WTC11 (cell line): ENCODE measurements around the gene TMC3. TPM values are rescaled to one million over a fixed set of nuclear protein-coding genes. Genes with fewer than 3 reads are reported as not detected.

ENCODE experiments used
- ATAC-seq: fragments of 200-7000 bp; cut with Tn5 transposase; 2 replicates; pipeline ENCODE4 v1.10.0; 2021; ENCODE audit warnings: mild to moderate bottlenecking, moderate library complexity
- Bru-seq: library from RNA; stranded (reverse); fragments of 400-500 nt; gene quantifications from one replicate; lab custom pipeline; 2021; lab: Mats Ljungman, UMichigan
- CTCF ChIA-PET: fragments of 300-600 bp; sonication (Branson Sonifier 250); formaldehyde crosslinking; loops from one replicate; lab custom pipeline; 2021; ENCODE audit warnings: antibody characterized with exemption; lab: Charles Lee
- POLR2A ChIA-PET: fragments of 350-600 bp; sonication (Branson Sonifier 250); formaldehyde crosslinking; loops from one replicate; lab custom pipeline; 2021; ENCODE audit warnings: antibody characterized with exemption; lab: Charles Lee
- DNase-seq: peaks from one replicate; pipeline ENCODE4 v3.0.0; 2021; ENCODE audit warnings: low spot score
- H3K27ac Mint-ChIP-seq: 2 replicates; pipeline ENCODE4 v1.8.0; 2021; ENCODE audit warnings: mixed read lengths
- H3K27me3 Mint-ChIP-seq: 2 replicates; pipeline ENCODE4 v1.8.0; 2021; ENCODE audit warnings: low read depth, mild to moderate bottlenecking, moderate library complexity, mixed read lengths
- H3K36me3 Mint-ChIP-seq: 2 replicates; pipeline ENCODE4 v1.8.0; 2021; ENCODE audit warnings: mixed read lengths
- H3K4me1 Mint-ChIP-seq: 2 replicates; pipeline ENCODE4 v1.8.0; 2022; ENCODE audit warnings: mixed read lengths
- H3K4me3 Mint-ChIP-seq: 2 replicates; pipeline ENCODE4 v1.8.0; 2021; ENCODE audit warnings: mild to moderate bottlenecking, moderate library complexity, mixed read lengths
- H3K9me3 Mint-ChIP-seq: 2 replicates; pipeline ENCODE4 v1.8.0; 2021; ENCODE audit warnings: mixed read lengths
- ELF4 ChIP-seq: sonication (generic); formaldehyde crosslinking; IDR thresholded peaks from 2 replicates; pipeline ENCODE4 v1.8.1; 2022; ENCODE audit warnings: low read depth, mild to moderate bottlenecking, moderate library complexity, missing genetic modification reagents
- ETV6 ChIP-seq: sonication (generic); formaldehyde crosslinking; IDR thresholded peaks from 2 replicates; pipeline ENCODE4 v1.8.1; 2022; ENCODE audit warnings: mild to moderate bottlenecking, missing genetic modification reagents
- FOXJ3 ChIP-seq: sonication (generic); formaldehyde crosslinking; IDR thresholded peaks from 2 replicates; pipeline ENCODE4 v1.9.0; 2021; ENCODE audit warnings: missing genetic modification reagents, mild to moderate bottlenecking, borderline replicate concordance
- MXD4 ChIP-seq: fragments of 250-450 bp; sonication (Bioruptor Pico); IDR thresholded peaks from 2 replicates; pipeline ENCODE4 v1.8.0; 2021; ENCODE audit warnings: mild to moderate bottlenecking, moderate library complexity, borderline replicate concordance
- PRRX2 ChIP-seq: fragments of 250-450 bp; sonication (Bioruptor Pico); IDR thresholded peaks from 2 replicates; pipeline ENCODE4 v1.8.0; 2021; ENCODE audit warnings: mild to moderate bottlenecking
- SMAD3 ChIP-seq: sonication (generic); formaldehyde crosslinking; IDR thresholded peaks from 2 replicates; pipeline ENCODE4 v1.8.0; 2022; ENCODE audit warnings: missing genetic modification reagents, mild to moderate bottlenecking, borderline replicate concordance
- TP53 ChIP-seq: sonication (generic); formaldehyde crosslinking; IDR thresholded peaks from 2 replicates; pipeline ENCODE4 v1.8.1; 2023; ENCODE audit warnings: mild to moderate bottlenecking, missing genetic modification reagents
- ZBTB21 ChIP-seq: sonication (generic); formaldehyde crosslinking; IDR thresholded peaks from 2 replicates; pipeline ENCODE4 v1.8.1; 2023; ENCODE audit warnings: mild to moderate bottlenecking, missing genetic modification reagents, borderline replicate concordance
- ZNF423 ChIP-seq: fragments of 250-450 bp; sonication (Bioruptor Pico); IDR thresholded peaks from 2 replicates; pipeline ENCODE4 v2.1.2; 2022; ENCODE audit warnings: mild to moderate bottlenecking, moderate library complexity
- long read RNA-seq, 3 experiments: library from RNA in 1 of 3; library from capped mRNA in 1 of 3; library from polyadenylated mRNA in 1 of 3; unstranded in 2 of 3; stranded (forward) in 1 of 3; transcript quantifications; one replicate each; pipeline ENCODE4 v2.0.0, GENCODE V29; 2021
- total RNA-seq: library from RNA; stranded (reverse); gene quantifications from 3 replicates; pipeline ENCODE4 v1.2.3, GENCODE V29; 2021
- TF ChIP-seq, protein P1 (sequence below): sonication (generic); formaldehyde crosslinking; IDR thresholded peaks from 2 replicates; pipeline ENCODE4 v1.8.0; 2023; ENCODE audit warnings: mild to moderate bottlenecking, missing genetic modification reagents
- TF ChIP-seq, protein P2 (sequence below): sonication (generic); formaldehyde crosslinking; IDR thresholded peaks from 2 replicates; pipeline ENCODE4 v1.8.1; 2023; ENCODE audit warnings: mild to moderate bottlenecking, missing genetic modification reagents, moderate library complexity
- TF ChIP-seq, protein P3 (sequence below): sonication (generic); formaldehyde crosslinking; IDR thresholded peaks from 2 replicates; pipeline ENCODE4 v1.8.0; 2022; ENCODE audit warnings: mild to moderate bottlenecking, missing genetic modification reagents
- TF ChIP-seq, protein P4 (sequence below): sonication (generic); formaldehyde crosslinking; IDR thresholded peaks from 2 replicates; pipeline ENCODE4 v1.8.1; 2023; ENCODE audit warnings: mild to moderate bottlenecking, missing genetic modification reagents, borderline replicate concordance
- TF ChIP-seq, protein P5 (sequence below): fragments of 250-450 bp; sonication (Bioruptor Pico); IDR thresholded peaks from 2 replicates; pipeline ENCODE4 v2.1.2; 2022; ENCODE audit warnings: mild to moderate bottlenecking, moderate library complexity
- TF ChIP-seq, protein P6 (sequence below): sonication (generic); formaldehyde crosslinking; IDR thresholded peaks from 2 replicates; pipeline ENCODE4 v1.8.1; 2022; ENCODE audit warnings: low read depth, mild to moderate bottlenecking, moderate library complexity, missing genetic modification reagents, borderline replicate concordance
- TF ChIP-seq, protein P7 (sequence below): sonication (generic); formaldehyde crosslinking; IDR thresholded peaks from 2 replicates; pipeline ENCODE4 v1.8.0; 2022; ENCODE audit warnings: missing genetic modification reagents

The TMC3 gene
- total RNA-seq (not detected in 3 replicates), Bru-seq, nascent RNA (percentile 2 among the genes with signal in this experiment)
- long read RNA-seq, experiment 1: 0 reads
- long read RNA-seq, experiment 2: 0 reads
- long read RNA-seq, experiment 3: 0 reads

DNA sequence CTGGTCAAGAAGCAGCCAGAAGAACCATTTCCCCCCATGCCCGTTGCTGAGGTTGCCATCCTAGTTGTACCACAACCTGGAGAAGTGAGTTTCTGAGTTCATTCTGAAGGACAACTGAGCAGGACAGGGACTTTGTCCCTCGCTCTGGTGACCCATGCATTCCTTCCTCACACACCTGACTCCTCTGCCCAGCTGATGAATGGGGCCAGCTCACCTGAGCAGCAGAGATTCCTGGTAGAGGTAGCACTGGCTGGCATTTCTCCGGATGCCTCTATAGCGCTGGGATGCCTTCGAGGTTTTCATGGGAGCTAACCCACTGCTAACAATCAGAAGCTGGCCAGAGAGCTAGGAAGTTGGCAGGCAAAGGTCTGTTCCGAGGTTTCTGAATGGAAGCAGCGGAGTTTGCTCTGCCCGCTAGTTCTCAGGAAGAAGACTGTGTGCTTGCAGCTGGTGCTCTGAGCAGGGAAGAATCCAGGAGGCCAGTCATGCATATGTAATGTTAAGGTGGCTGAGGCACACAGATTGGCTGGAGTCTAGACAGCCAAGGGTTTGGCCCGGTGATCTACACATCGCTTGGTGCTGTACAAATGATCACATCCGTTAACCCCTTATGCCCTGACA, at the start of gene TMC3:
Gene TMC3, minus strand, starts transcription at position 439 of the 621 bp plus-strand sequence. Its CDS starts 136 bp downstream, at position 303.
- Mint-ChIP-seq H3K27me3 (no peaks in the 10 kb centered on the region), H3K4me3 (no peak within 1 kb of the TSS)
- TF ChIP-seq, protein P1, sequence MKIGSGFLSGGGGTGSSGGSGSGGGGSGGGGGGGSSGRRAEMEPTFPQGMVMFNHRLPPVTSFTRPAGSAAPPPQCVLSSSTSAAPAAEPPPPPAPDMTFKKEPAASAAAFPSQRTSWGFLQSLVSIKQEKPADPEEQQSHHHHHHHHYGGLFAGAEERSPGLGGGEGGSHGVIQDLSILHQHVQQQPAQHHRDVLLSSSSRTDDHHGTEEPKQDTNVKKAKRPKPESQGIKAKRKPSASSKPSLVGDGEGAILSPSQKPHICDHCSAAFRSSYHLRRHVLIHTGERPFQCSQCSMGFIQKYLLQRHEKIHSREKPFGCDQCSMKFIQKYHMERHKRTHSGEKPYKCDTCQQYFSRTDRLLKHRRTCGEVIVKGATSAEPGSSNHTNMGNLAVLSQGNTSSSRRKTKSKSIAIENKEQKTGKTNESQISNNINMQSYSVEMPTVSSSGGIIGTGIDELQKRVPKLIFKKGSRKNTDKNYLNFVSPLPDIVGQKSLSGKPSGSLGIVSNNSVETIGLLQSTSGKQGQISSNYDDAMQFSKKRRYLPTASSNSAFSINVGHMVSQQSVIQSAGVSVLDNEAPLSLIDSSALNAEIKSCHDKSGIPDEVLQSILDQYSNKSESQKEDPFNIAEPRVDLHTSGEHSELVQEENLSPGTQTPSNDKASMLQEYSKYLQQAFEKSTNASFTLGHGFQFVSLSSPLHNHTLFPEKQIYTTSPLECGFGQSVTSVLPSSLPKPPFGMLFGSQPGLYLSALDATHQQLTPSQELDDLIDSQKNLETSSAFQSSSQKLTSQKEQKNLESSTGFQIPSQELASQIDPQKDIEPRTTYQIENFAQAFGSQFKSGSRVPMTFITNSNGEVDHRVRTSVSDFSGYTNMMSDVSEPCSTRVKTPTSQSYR (CRISPR knock-in tag): no peak
- no peak for TF ChIP-seq MXD4 (CRISPR knock-in tag)
- TF ChIP-seq TP53 (CRISPR knock-in tag): no peak
- TF ChIP-seq ZBTB21 (CRISPR knock-in tag): no peak
- no peak for TF ChIP-seq PRRX2 (CRISPR knock-in tag)
- TF ChIP-seq ZNF423 (CRISPR knock-in tag): no peak
- no peak for TF ChIP-seq ELF4
- TF ChIP-seq, protein P2, sequence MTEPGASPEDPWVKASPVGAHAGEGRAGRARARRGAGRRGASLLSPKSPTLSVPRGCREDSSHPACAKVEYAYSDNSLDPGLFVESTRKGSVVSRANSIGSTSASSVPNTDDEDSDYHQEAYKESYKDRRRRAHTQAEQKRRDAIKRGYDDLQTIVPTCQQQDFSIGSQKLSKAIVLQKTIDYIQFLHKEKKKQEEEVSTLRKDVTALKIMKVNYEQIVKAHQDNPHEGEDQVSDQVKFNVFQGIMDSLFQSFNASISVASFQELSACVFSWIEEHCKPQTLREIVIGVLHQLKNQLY (CRISPR knock-in tag): no peak
- TF ChIP-seq, all 79 proteins: peak for 0
- ATAC-seq (peak; percentile 64), DNase-seq (peak; percentile 12)
- Mint-ChIP-seq H3K4me1 (0 out of 2 replicates have a peak, but pooled peaks cover 2% of the 10 kb centered on the region), H3K36me3 (no peaks in the 10 kb centered on the region), H3K9me3 (no peaks in the 10 kb centered on the region), H3K27ac (no peak within 1 kb of the TSS)
- CTCF ChIA-PET: interaction anchor here (0.8 to 1.1 kb wide), 2 partner anchors 99 to 107 kb away, joined by 3 read pairs; no protein-coding TSS in a partner anchor
- POLR2A ChIA-PET: no interaction called here

DNA sequence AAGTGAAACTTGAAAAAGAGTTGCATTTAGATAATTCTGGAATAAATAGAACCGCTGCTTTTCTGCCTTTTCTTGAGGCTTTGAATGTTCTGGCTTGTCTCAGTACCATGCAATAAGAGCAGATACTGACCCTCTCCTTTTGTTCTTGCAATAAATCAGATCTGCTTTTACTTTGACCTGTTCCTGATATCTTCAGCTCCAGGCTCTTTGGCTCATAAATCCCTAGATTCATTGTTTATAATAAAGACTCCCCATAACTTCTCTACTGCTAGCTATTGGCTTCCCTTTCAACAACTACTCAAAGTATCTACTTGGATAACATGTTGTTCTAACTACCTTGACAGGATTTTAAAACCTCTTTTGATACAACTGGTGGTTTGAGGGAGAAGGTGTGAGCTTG, 47.4 kb upstream of the TMC3 start:
- H3K9me3 Mint-ChIP-seq: peaks cover 5% of the 10 kb centered on the region; the same call in 1 of the 2 replicates
- ChIA-PET POLR2A (interaction anchor here (0.7 kb wide), 1 partner anchor 266 kb away, joined by 3 read pairs; no protein-coding TSS in a partner anchor), CTCF (interaction anchor here (1.2 to 1.4 kb wide), 2 partner anchors 11 to 21 kb away, joined by 3 to 5 read pairs; no protein-coding TSS in a partner anchor)
- H3K4me3 Mint-ChIP-seq: no peak overlapping the region
- no peaks in the 10 kb centered on the region for H3K36me3 Mint-ChIP-seq
- peaks cover 21% of the 10 kb centered on the region for H3K4me1 Mint-ChIP-seq
- no peak for ATAC-seq
- no peak overlapping the region for H3K27ac Mint-ChIP-seq
- DNase-seq: no peak
- no peaks in the 10 kb centered on the region for H3K27me3 Mint-ChIP-seq
- TF ChIP-seq, protein P3, sequence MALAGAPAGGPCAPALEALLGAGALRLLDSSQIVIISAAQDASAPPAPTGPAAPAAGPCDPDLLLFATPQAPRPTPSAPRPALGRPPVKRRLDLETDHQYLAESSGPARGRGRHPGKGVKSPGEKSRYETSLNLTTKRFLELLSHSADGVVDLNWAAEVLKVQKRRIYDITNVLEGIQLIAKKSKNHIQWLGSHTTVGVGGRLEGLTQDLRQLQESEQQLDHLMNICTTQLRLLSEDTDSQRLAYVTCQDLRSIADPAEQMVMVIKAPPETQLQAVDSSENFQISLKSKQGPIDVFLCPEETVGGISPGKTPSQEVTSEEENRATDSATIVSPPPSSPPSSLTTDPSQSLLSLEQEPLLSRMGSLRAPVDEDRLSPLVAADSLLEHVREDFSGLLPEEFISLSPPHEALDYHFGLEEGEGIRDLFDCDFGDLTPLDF (CRISPR knock-in tag): no peak
- TF ChIP-seq FOXJ3: no peak
- TF ChIP-seq SMAD3: no peak
- TF ChIP-seq, protein P4, sequence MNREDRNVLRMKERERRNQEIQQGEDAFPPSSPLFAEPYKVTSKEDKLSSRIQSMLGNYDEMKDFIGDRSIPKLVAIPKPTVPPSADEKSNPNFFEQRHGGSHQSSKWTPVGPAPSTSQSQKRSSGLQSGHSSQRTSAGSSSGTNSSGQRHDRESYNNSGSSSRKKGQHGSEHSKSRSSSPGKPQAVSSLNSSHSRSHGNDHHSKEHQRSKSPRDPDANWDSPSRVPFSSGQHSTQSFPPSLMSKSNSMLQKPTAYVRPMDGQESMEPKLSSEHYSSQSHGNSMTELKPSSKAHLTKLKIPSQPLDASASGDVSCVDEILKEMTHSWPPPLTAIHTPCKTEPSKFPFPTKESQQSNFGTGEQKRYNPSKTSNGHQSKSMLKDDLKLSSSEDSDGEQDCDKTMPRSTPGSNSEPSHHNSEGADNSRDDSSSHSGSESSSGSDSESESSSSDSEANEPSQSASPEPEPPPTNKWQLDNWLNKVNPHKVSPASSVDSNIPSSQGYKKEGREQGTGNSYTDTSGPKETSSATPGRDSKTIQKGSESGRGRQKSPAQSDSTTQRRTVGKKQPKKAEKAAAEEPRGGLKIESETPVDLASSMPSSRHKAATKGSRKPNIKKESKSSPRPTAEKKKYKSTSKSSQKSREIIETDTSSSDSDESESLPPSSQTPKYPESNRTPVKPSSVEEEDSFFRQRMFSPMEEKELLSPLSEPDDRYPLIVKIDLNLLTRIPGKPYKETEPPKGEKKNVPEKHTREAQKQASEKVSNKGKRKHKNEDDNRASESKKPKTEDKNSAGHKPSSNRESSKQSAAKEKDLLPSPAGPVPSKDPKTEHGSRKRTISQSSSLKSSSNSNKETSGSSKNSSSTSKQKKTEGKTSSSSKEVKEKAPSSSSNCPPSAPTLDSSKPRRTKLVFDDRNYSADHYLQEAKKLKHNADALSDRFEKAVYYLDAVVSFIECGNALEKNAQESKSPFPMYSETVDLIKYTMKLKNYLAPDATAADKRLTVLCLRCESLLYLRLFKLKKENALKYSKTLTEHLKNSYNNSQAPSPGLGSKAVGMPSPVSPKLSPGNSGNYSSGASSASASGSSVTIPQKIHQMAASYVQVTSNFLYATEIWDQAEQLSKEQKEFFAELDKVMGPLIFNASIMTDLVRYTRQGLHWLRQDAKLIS (CRISPR knock-in tag): no peak
- TF ChIP-seq, protein P5, sequence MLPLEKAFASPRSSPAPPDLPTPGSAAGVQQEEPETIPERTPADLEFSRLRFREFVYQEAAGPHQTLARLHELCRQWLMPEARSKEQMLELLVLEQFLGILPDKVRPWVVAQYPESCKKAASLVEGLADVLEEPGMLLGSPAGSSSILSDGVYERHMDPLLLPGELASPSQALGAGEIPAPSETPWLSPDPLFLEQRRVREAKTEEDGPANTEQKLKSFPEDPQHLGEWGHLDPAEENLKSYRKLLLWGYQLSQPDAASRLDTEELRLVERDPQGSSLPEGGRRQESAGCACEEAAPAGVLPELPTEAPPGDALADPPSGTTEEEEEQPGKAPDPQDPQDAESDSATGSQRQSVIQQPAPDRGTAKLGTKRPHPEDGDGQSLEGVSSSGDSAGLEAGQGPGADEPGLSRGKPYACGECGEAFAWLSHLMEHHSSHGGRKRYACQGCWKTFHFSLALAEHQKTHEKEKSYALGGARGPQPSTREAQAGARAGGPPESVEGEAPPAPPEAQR (CRISPR knock-in tag): no peak
- TF ChIP-seq, protein P6, sequence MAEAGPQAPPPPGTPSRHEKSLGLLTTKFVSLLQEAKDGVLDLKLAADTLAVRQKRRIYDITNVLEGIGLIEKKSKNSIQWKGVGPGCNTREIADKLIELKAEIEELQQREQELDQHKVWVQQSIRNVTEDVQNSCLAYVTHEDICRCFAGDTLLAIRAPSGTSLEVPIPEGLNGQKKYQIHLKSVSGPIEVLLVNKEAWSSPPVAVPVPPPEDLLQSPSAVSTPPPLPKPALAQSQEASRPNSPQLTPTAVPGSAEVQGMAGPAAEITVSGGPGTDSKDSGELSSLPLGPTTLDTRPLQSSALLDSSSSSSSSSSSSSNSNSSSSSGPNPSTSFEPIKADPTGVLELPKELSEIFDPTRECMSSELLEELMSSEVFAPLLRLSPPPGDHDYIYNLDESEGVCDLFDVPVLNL (CRISPR knock-in tag): no peak
- TF ChIP-seq ETV6 (CRISPR knock-in tag): no peak
- no peak for TF ChIP-seq ZNF423 (CRISPR knock-in tag)
- TF ChIP-seq, protein P7, sequence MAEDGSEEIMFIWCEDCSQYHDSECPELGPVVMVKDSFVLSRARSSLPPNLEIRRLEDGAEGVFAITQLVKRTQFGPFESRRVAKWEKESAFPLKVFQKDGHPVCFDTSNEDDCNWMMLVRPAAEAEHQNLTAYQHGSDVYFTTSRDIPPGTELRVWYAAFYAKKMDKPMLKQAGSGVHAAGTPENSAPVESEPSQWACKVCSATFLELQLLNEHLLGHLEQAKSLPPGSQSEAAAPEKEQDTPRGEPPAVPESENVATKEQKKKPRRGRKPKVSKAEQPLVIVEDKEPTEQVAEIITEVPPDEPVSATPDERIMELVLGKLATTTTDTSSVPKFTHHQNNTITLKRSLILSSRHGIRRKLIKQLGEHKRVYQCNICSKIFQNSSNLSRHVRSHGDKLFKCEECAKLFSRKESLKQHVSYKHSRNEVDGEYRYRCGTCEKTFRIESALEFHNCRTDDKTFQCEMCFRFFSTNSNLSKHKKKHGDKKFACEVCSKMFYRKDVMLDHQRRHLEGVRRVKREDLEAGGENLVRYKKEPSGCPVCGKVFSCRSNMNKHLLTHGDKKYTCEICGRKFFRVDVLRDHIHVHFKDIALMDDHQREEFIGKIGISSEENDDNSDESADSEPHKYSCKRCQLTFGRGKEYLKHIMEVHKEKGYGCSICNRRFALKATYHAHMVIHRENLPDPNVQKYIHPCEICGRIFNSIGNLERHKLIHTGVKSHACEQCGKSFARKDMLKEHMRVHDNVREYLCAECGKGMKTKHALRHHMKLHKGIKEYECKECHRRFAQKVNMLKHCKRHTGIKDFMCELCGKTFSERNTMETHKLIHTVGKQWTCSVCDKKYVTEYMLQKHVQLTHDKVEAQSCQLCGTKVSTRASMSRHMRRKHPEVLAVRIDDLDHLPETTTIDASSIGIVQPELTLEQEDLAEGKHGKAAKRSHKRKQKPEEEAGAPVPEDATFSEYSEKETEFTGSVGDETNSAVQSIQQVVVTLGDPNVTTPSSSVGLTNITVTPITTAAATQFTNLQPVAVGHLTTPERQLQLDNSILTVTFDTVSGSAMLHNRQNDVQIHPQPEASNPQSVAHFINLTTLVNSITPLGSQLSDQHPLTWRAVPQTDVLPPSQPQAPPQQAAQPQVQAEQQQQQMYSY (CRISPR knock-in tag): no peak
